GM12892 (cell line): ENCODE measurements around the gene NQO2.
"Not testable (repeated sequence)": the region's sequence is repeated elsewhere in the genome, so short reads cannot be mapped to it uniquely, and the experiment has no call there.

Experiments used
- POLR2A ChIP-seq: IDR thresholded peaks from 2 replicates; pipeline ENCODE4 v1.6.1; 2011; ENCODE audit warnings: low read depth, low read length, control low read depth
- POLR2AphosphoS5 ChIP-seq: IDR thresholded peaks from 2 replicates; pipeline ENCODE4 v1.6.1; 2011; ENCODE audit warnings: low read depth, low read length, control low read depth
- TAF1 ChIP-seq: IDR thresholded peaks from 2 replicates; pipeline ENCODE4 v1.6.1; 2011; ENCODE audit warnings: low read depth, mild to moderate bottlenecking, control low read depth, low read length, borderline replicate concordance

- TF ChIP-seq POLR2AphosphoS5, POLR2A, TAF1: not testable (repeated sequence)
Measured at GRCh38 chr6:3063340-3063732, 63.6 kb downstream of the NQO2 start.
